OCI-LY7 (cell line): ENCODE measurements around the gene BCL11A. TPM values are rescaled to one million over a fixed set of nuclear protein-coding genes. Genes with fewer than 3 reads are reported as not detected.
A peak's percentile ranks its signal among the peaks of the same experiment; 100 is the strongest.

ENCODE experiments used
- BruUV-seq: library from RNA; stranded (reverse); fragments of 400-500 nt; replicated peaks from 2 replicates; lab custom pipeline; 2021; lab: Mats Ljungman, UMichigan
- CTCF ChIA-PET: fragments of 300-600 bp; sonication (Branson Sonifier 250); formaldehyde crosslinking; loops from one replicate; lab custom pipeline; 2022; ENCODE audit warnings: antibody characterized with exemption; ENCODE audit not compliant: unreplicated experiment; lab: Charles Lee
- POLR2A ChIA-PET: fragments of 300-600 bp; sonication (Branson Sonifier 250); formaldehyde crosslinking; loops from one replicate; lab custom pipeline; 2022; ENCODE audit warnings: antibody characterized with exemption; lab: Charles Lee
- DNase-seq: peaks from one replicate; pipeline ENCODE4 v3.0.0-alpha.2; 2015; ENCODE audit warnings: low spot score
- H2AFZ ChIP-seq: fragments of 200-600 bp; sonication (generic), shearing (Covaris generic); 2 replicates; pipeline ENCODE4 v1.6.1; 2014; ENCODE audit warnings: mild to moderate bottlenecking, antibody characterized with exemption, low read length, moderate library complexity
- H3K27ac ChIP-seq: fragments of 200-600 bp; sonication (generic); 2 replicates; pipeline ENCODE4 v1.5.1; 2014; ENCODE audit warnings: mixed run types, low read depth, mild to moderate bottlenecking, moderate library complexity, low read length, inconsistent platforms; ENCODE audit not compliant: poor library complexity, severe bottlenecking
- H3K36me3 ChIP-seq: fragments of 200-600 bp; sonication (generic); 2 replicates; pipeline ENCODE4 v1.6.1; 2014; ENCODE audit warnings: mild to moderate bottlenecking, antibody characterized with exemption, low read length, moderate library complexity, mixed read lengths; ENCODE audit not compliant: insufficient read depth
- H3K4me1 ChIP-seq: fragments of 200-600 bp; sonication (generic); 2 replicates; pipeline ENCODE4 v1.5.1; 2014; ENCODE audit warnings: mild to moderate bottlenecking, low read length; ENCODE audit not compliant: insufficient read depth, poor library complexity, severe bottlenecking
- H3K4me2 ChIP-seq: fragments of 200-600 bp; sonication (generic); 2 replicates; pipeline ENCODE4 v1.6.1; 2014; ENCODE audit warnings: mild to moderate bottlenecking, low read length
- H3K4me3 ChIP-seq: fragments of 200-600 bp; sonication (generic); 2 replicates; pipeline ENCODE4 v1.5.1; 2014; ENCODE audit warnings: mild to moderate bottlenecking, low read depth, low read length; ENCODE audit not compliant: poor library complexity, severe bottlenecking
- H3K79me2 ChIP-seq: fragments of 200-600 bp; sonication (generic); 2 replicates; pipeline ENCODE4 v1.6.1; 2016; ENCODE audit warnings: low read depth, mild to moderate bottlenecking, low read length, moderate library complexity, mixed read lengths; ENCODE audit not compliant: insufficient read depth
- H3K9me2 ChIP-seq: fragments of 200-600 bp; sonication (generic); 2 replicates; pipeline ENCODE4 v1.6.1; 2016; ENCODE audit warnings: mild to moderate bottlenecking, low read length, mixed read lengths; ENCODE audit not compliant: insufficient read depth
- H3K9me3 ChIP-seq: fragments of 200-600 bp; sonication (generic); 2 replicates; pipeline ENCODE4 v1.6.1; 2014; ENCODE audit warnings: mild to moderate bottlenecking, mixed run types, low read length, mixed read lengths
- H4K20me1 ChIP-seq: fragments of 200-600 bp; sonication (generic); 2 replicates; pipeline ENCODE4 v1.6.1; 2014; ENCODE audit warnings: mild to moderate bottlenecking, antibody characterized with exemption, low read length, moderate library complexity, mixed read lengths; ENCODE audit not compliant: insufficient read depth
- CTCF ChIP-seq: fragments of 200-600 bp; sonication (generic); conservative IDR thresholded peaks from 2 replicates; pipeline ENCODE4 v1.5.1; 2014; ENCODE audit warnings: mild to moderate bottlenecking, antibody characterized with exemption, low read length, moderate library complexity, mixed read lengths
- EZH2phosphoT487 ChIP-seq: fragments of 200-600 bp; sonication (generic); IDR thresholded peaks from 2 replicates; pipeline ENCODE4 v1.6.1; 2018; ENCODE audit warnings: low read depth, borderline replicate concordance, mild to moderate bottlenecking, mixed run types, antibody characterized with exemption, low read length, moderate library complexity, mixed read lengths
- intact Hi-C: fragments of 100-400 bp; cut with micrococcal nuclease; formaldehyde crosslinking; loops from one replicate; pipeline ENCODE4 v1.10.0; 2022; ENCODE audit not compliant: unreplicated experiment
- total RNA-seq, 2 experiments: library from RNA; depleted of rRNA in 1 of 2; stranded (reverse); fragments of >200 nt in 1 of 2; shearing (Covaris generic) in 1 of 2; gene quantifications; 2 replicates each; pipeline ENCODE4 v1.2.3, GENCODE V29; 2014 to 2022

Gene BCL11A
- total RNA-seq, 2 experiments from 2014 or later = 64.3 to 167 TPM

GRCh38 chr2:60573251-60573650 lies 19.8 kb upstream of the BCL11A start:
- no peak overlapping the region for H2AFZ ChIP-seq
- TF ChIP-seq CTCF (no peak), EZH2phosphoT487 (no peak)
- no peaks in the 10 kb centered on the region for H3K9me3 ChIP-seq
- no peaks in the 10 kb centered on the region for H3K9me2 ChIP-seq
- no TSS peak for BruUV-seq
- no peaks in the 10 kb centered on the region for H3K79me2 ChIP-seq
- no peak overlapping the region for H3K4me2 ChIP-seq
- H3K4me1 ChIP-seq = peaks cover 10% of the 10 kb centered on the region
- no peak overlapping the region for H3K27ac ChIP-seq
- CTCF ChIA-PET = no interaction called here
- POLR2A ChIA-PET = no interaction called here
- H4K20me1 ChIP-seq = no peaks in the 10 kb centered on the region
- H3K36me3 ChIP-seq = no peaks in the 10 kb centered on the region
- intact Hi-C loops = no loop called here
- no peak for DNase-seq
- no peak overlapping the region for H3K4me3 ChIP-seq

GRCh38 chr2:60570251-60570650 lies 16.8 kb upstream of the BCL11A start:
- CTCF ChIA-PET = no interaction called here
- POLR2A ChIA-PET = interaction anchor here (0.8 kb wide), 1 partner anchor 47 kb away, joined by 3 read pairs; no protein-coding TSS in a partner anchor
- intact Hi-C loops = no loop called here
- H3K9me2 ChIP-seq = no peaks in the 10 kb centered on the region
- H3K9me3 ChIP-seq = no peaks in the 10 kb centered on the region
- no peaks in the 10 kb centered on the region for H3K36me3 ChIP-seq
- H2AFZ ChIP-seq = no peak overlapping the region
- no peak overlapping the region for H3K4me2 ChIP-seq
- H3K27ac ChIP-seq = no peak overlapping the region
- DNase-seq = no peak
- H3K79me2 ChIP-seq = no peaks in the 10 kb centered on the region
- no TSS peak for BruUV-seq
- no peak overlapping the region for H3K4me3 ChIP-seq
- no peak for TF ChIP-seq CTCF
- TF ChIP-seq EZH2phosphoT487 = no peak
- H4K20me1 ChIP-seq = no peaks in the 10 kb centered on the region
- peaks cover 15% of the 10 kb centered on the region for H3K4me1 ChIP-seq

GRCh38 chr2:60569680-60570111 lies 16.2 kb upstream of the BCL11A start:
- POLR2A ChIA-PET = interaction anchor here (0.6 to 1.2 kb wide), 4 partner anchors 14 to 824 kb away, joined by 3 to 5 read pairs (median 4); no protein-coding TSS in a partner anchor
- Histone ChIP-seq H3K36me3 (no peaks in the 10 kb centered on the region), H3K4me3 (peak overlapping the region; percentile 37), H3K9me2 (no peaks in the 10 kb centered on the region), H2AFZ (no peak overlapping the region), H3K4me2 (peak overlapping the region; percentile 56), H3K4me1 (peaks cover 18% of the 10 kb centered on the region), H4K20me1 (no peaks in the 10 kb centered on the region), H3K9me3 (no peaks in the 10 kb centered on the region), H3K27ac (no peak overlapping the region), H3K79me2 (no peaks in the 10 kb centered on the region)
- CTCF ChIA-PET = no interaction called here
- TF ChIP-seq EZH2phosphoT487 (peak; percentile 86; the same call in 1 of the 2 replicates), CTCF (no peak)
- intact Hi-C loops = loop anchor here (5.0 to 10.0 kb wide), 3 partner anchors 775 to 1542 kb away; no protein-coding TSS in a partner anchor
- no peak for DNase-seq
- BruUV-seq = no TSS peak
